ENCODE data around the gene MCF2L2. TPM values are rescaled to one million over a fixed set of nuclear protein-coding genes. Genes with fewer than 3 reads are reported as not detected.

MCF2L2 gene
- total and polyA plus RNA-seq, 2 donors (not counting 1 experiment from before 2014, with no cell fraction given) = 0.03 to 1.6 TPM

GRCh38 chr3:183449791-183450190 lies 21.4 kb upstream of the MCF2L2 start:
- ChIA-PET POLR2A (interaction anchor here (0.6 kb wide), 1 partner anchor 185 kb away, joined by 6 read pairs; no protein-coding TSS in a partner anchor), CTCF (interaction anchor here (0.8 kb wide), 1 partner anchor 317 kb away, joined by 3 read pairs; no protein-coding TSS in a partner anchor)
- H2AFZ ChIP-seq (ENCODE audit: insufficient read depth, low read depth, low read length, poor library complexity, severe bottlenecking) = no peak overlapping the region
- no peak overlapping the region for H3K4me2 ChIP-seq (replicated peaks; ENCODE audit: low read depth, low read length, poor library complexity, severe bottlenecking)
- no peaks in the 10 kb centered on the region for H3K36me3 ChIP-seq (replicated peaks in 1 of 2; ENCODE audit: control extremely low read depth in 1 of 2, control insufficient read depth in 1 of 2, extremely low read depth in 1 of 2, insufficient read depth in 2 of 2, low read length in 1 of 2)
- H3K4me3 Mint-ChIP-seq = no peak overlapping the region
- H3K9me3 ChIP-seq (ENCODE audit: control extremely low read depth in 1 of 3, control insufficient read depth in 2 of 3, insufficient read depth in 1 of 3, low read length in 2 of 3) = peaks cover 0 to 5% (median 0%) of the 10 kb centered on the region in 3 donors
- H3K27me3 Mint-ChIP-seq = no peaks in the 10 kb centered on the region
- H3K4me3 ChIP-seq (ENCODE audit: control extremely low read depth in 1 of 5, extremely low read depth in 1 of 5, insufficient read depth in 1 of 5, low read depth in 2 of 5, low read length in 4 of 5) = no peak overlapping the region
- no peak for DNase-seq
- no peak overlapping the region for H3K9ac ChIP-seq (ENCODE audit: low read length)
- TF ChIP-seq EZH2 (IDR thresholded peaks at IDR 0.05; ENCODE audit: borderline replicate concordance, insufficient read depth, low read depth, low read length, poor library complexity, severe bottlenecking) (no peak), CTCF (IDR thresholded peaks at IDR 0.05) (no peak)
- no peaks in the 10 kb centered on the region for H3K9me3 Mint-ChIP-seq (ENCODE audit: insufficient read depth)
- intact Hi-C loops (cut with micrococcal nuclease) = no loop called here
- no peak overlapping the region for H3K27ac ChIP-seq (ENCODE audit: low read length in 2 of 2)
- peaks cover 0 to 6% (median 0%) of the 10 kb centered on the region in 4 experiments for H3K27me3 ChIP-seq (replicated peaks in 1 of 4; ENCODE audit: control extremely low read depth in 1 of 4, control insufficient read depth in 3 of 4, insufficient read depth in 4 of 4, low read length in 3 of 4)
- WGBS (ENCODE audit: insufficient coverage) = 80% methylated on average over 1 of the region's 1 CpG
- H3K4me1 ChIP-seq (ENCODE audit: control insufficient read depth in 2 of 2, insufficient read depth in 2 of 2, low read length in 2 of 2) = peaks cover 8 to 10% of the 10 kb centered on the region in 2 donors
- no peaks in the 10 kb centered on the region for H3K79me2 ChIP-seq (ENCODE audit: control insufficient read depth, insufficient read depth, low read length)
- no peaks in the 10 kb centered on the region for H4K20me1 ChIP-seq (ENCODE audit: control insufficient read depth, insufficient read depth, low read length, poor library complexity, severe bottlenecking)
- no peak overlapping the region for H3K27ac Mint-ChIP-seq
- no peak for ATAC-seq (ENCODE audit: low read depth)
- peaks cover 22% of the 10 kb centered on the region for H3K4me1 Mint-ChIP-seq

GRCh38 chr3:183449391-183449790 lies 21.0 kb upstream of the MCF2L2 start:
- H3K4me2 ChIP-seq (replicated peaks; ENCODE audit: low read depth, low read length, poor library complexity, severe bottlenecking) = no peak overlapping the region
- no peak overlapping the region for H3K27ac ChIP-seq (ENCODE audit: low read length in 2 of 2)
- no peaks in the 10 kb centered on the region for H3K79me2 ChIP-seq (ENCODE audit: control insufficient read depth, insufficient read depth, low read length)
- H3K4me1 ChIP-seq (ENCODE audit: control insufficient read depth in 2 of 2, insufficient read depth in 2 of 2, low read length in 2 of 2) = peaks cover 8 to 10% of the 10 kb centered on the region in 2 donors
- no peaks in the 10 kb centered on the region for H3K36me3 ChIP-seq (replicated peaks in 1 of 2; ENCODE audit: control extremely low read depth in 1 of 2, control insufficient read depth in 1 of 2, extremely low read depth in 1 of 2, insufficient read depth in 2 of 2, low read length in 1 of 2)
- no peak for TF ChIP-seq CTCF (IDR thresholded peaks at IDR 0.05)
- TF ChIP-seq EZH2 (IDR thresholded peaks at IDR 0.05; ENCODE audit: borderline replicate concordance, insufficient read depth, low read depth, low read length, poor library complexity, severe bottlenecking) = no peak
- DNase-seq (no peak), ATAC-seq (ENCODE audit: low read depth) (no peak)
- no peak overlapping the region for H3K9ac ChIP-seq (ENCODE audit: low read length)
- H3K27me3 ChIP-seq (replicated peaks in 1 of 4; ENCODE audit: control extremely low read depth in 1 of 4, control insufficient read depth in 3 of 4, insufficient read depth in 4 of 4, low read length in 3 of 4) = peaks cover 0 to 6% (median 0%) of the 10 kb centered on the region in 4 experiments
- H3K4me3 Mint-ChIP-seq = no peak overlapping the region
- CTCF ChIA-PET = interaction anchor here (0.8 kb wide), 1 partner anchor 318 kb away, joined by 3 read pairs; no protein-coding TSS in a partner anchor
- 50% methylated on average over 1 of the region's 4 CpGs for WGBS (ENCODE audit: insufficient coverage)
- intact Hi-C loops (cut with micrococcal nuclease) = no loop called here
- peaks cover 0 to 5% (median 3%) of the 10 kb centered on the region in 3 donors for H3K9me3 ChIP-seq (ENCODE audit: control extremely low read depth in 1 of 3, control insufficient read depth in 2 of 3, insufficient read depth in 1 of 3, low read length in 2 of 3)
- H3K4me1 Mint-ChIP-seq = peaks cover 22% of the 10 kb centered on the region
- POLR2A ChIA-PET = interaction anchor here (0.6 kb wide), 1 partner anchor 186 kb away, joined by 6 read pairs; no protein-coding TSS in a partner anchor
- no peaks in the 10 kb centered on the region for H3K27me3 Mint-ChIP-seq
- H3K27ac Mint-ChIP-seq = no peak overlapping the region
- H3K4me3 ChIP-seq (ENCODE audit: control extremely low read depth in 1 of 5, extremely low read depth in 1 of 5, insufficient read depth in 1 of 5, low read depth in 2 of 5, low read length in 4 of 5) = no peak overlapping the region
- no peak overlapping the region for H2AFZ ChIP-seq (ENCODE audit: insufficient read depth, low read depth, low read length, poor library complexity, severe bottlenecking)
- no peaks in the 10 kb centered on the region for H4K20me1 ChIP-seq (ENCODE audit: control insufficient read depth, insufficient read depth, low read length, poor library complexity, severe bottlenecking)
- peaks cover 2% of the 10 kb centered on the region for H3K9me3 Mint-ChIP-seq (ENCODE audit: insufficient read depth)

Data from B cell (primary cell).